Pancreas (tissue), 10 donors: ENCODE data around the gene PRR7. TPM values are rescaled to one million over a fixed set of nuclear protein-coding genes. Genes with fewer than 3 reads are reported as not detected.

Source experiments
- ATAC-seq, 4 donors: fragments of 200-7000 bp; cut with Tn5 transposase; one replicate each; pipeline versions ENCODE4 v1.8.0 to v1.9.1; 2020; ENCODE audit warnings: mild to moderate bottlenecking in 4 of 4, moderate library complexity in 4 of 4
- DNase-seq, 6 donors: peaks; one replicate each; pipeline ENCODE4 v3.0.0-alpha.2; 2020
- FAIRE-seq: peaks from 2 replicates; lab custom pipeline; 2012; peaks lifted over from hg19 to GRCh38; lab: Jason Lieb, UNC
- H3K27ac ChIP-seq, 4 donors: fragments of 200-600 bp; sonication (generic); 1 replicate in 3 of 4; 2 replicates in 1 of 4; pipeline versions ENCODE4 v1.5.0 to v1.8.0; 2020
- H3K27me3 ChIP-seq, 4 donors: fragments of 200-600 bp; one replicate each; pipeline ENCODE4 v1.8.0; 2021
- H3K36me3 ChIP-seq, 3 donors: fragments of 200-600 bp; sonication (generic) in 1 of 3; one replicate each; pipeline versions ENCODE4 v1.5.0 to v1.8.0; 2020 to 2021
- H3K4me1 ChIP-seq, 3 donors: fragments of 200-600 bp; one replicate each; pipeline ENCODE4 v1.8.0; 2021
- H3K4me3 ChIP-seq, 4 donors: fragments of 200-600 bp; sonication (generic) in 2 of 4; one replicate each; pipeline versions ENCODE4 v1.5.0 to v1.8.0; 2020 to 2021
- H3K9me3 ChIP-seq, 4 donors: fragments of 200-600 bp; one replicate each; pipeline ENCODE4 v1.8.0; 2021
- WGBS, 2 donors: extraction: QIAGEN DNeasy Blood & Tissue Kit; methylation state at CpG; one replicate each; pipeline ENCODE4 v1.1.7; 2013; 5-methylcytosine and 5-hydroxymethylcytosine counted together
- intact Hi-C, 3 donors: fragments of 100-400 bp; cut with DNase I; formaldehyde crosslinking; loops; one replicate each; pipeline versions ENCODE4 v1.11.1 to v1.14.2; 2022
- polyA plus RNA-seq, 2 donors: library from polyadenylated mRNA; stranded (reverse); fragments of 200-250 nt; gene quantifications; one replicate each; pipeline ENCODE4 v1.2.3, GENCODE V29; 2013
- total RNA-seq, 6 donors: library from RNA; stranded (reverse); fragmentation: NEBNext Ultra II Directional in 4 of 6; extraction: Animal tissue kit (Norgen Biotek cat#: 25700) in 4 of 6; gene quantifications; one replicate each; pipeline versions ENCODE4 v1.2.1 to v1.2.4, GENCODE V29; 2021 to 2023
- TF ChIP-seq, protein P1 (sequence below), 4 donors: fragments of 200-600 bp; sonication (generic) in 3 of 4; IDR thresholded peaks; one replicate each; pipeline versions ENCODE4 v1.5.0 to v1.8.0; 2021; ENCODE audit warnings: antibody characterized with exemption in 4 of 4
- donor health status: healthy with polysubstance abuse.
- donor health status: DM: no; HTN: no; CAD: no; lungs with moderate emphysema.
- donor health status: DM: no; HTN: no; CAD: no.
- donor health status: control.
- donor health status: control.
- donor health status: Bipolar disorder and iron deficiency.
- donor health status: DM: yes; HTN: yes; CAD: no.
- donor health status: DM: no; HTN: no; CAD: no.
- donor health status: DM: no; HTN: no; CAD: no.
- donor health status: DM: yes; HTN: yes; CAD: no.

PRR7 gene
- total and polyA plus RNA-seq, 8 donors = 1.7 to 3.5 (median 2.7) TPM

DNA sequence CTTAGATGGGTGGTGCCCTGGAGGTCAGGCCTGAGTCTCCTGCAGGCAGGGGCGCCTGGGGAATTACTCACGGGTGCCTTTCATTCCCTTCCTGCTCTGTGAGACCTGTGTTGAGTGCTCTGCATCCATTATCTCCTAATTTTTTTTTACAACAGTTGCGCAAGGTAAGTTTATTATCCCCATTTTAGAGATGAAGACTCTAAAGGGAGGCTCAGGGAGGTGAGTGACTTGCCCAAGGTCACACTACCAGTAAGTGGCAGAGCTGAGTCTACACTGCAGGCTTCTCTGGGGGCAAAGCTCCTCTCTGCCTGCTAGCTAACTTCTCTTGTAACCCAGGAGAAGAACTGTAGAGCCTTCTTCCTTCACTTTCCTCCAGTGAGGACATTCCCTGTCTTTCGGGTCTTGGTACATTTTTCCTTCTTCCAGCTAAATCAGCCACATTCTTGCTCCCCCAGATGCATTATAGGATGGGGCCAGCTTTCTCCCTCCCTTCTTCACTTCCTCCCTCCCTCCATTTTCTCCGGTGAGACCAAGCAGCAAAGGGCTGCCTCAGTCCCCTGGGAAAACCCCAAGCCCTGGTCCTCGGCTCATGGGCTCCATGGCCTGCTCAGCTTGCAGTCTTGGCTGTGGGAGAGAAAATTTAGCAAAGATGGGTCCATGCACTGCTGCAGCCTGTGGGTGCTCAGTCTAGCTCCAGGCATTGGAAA lies 1.8 kb downstream of the PRR7 start:
- DNase-seq (no peak), ATAC-seq (no peak), FAIRE-seq (no peak)
- WGBS, 2 donors = 68% methylated on average over 6 of the region's 6 CpGs
- H3K27me3 ChIP-seq = no peaks in the 10 kb centered on the region
- no peak overlapping the region for H3K4me3 ChIP-seq
- intact Hi-C loops = no loop called here
- peak overlapping the region in 1 of 4 donors; percentile 5 for H3K27ac ChIP-seq
- peaks cover 4 to 12% (median 8%) of the 10 kb centered on the region in 3 donors for H3K4me1 ChIP-seq
- H3K9me3 ChIP-seq = no peaks in the 10 kb centered on the region
- TF ChIP-seq, protein P1, sequence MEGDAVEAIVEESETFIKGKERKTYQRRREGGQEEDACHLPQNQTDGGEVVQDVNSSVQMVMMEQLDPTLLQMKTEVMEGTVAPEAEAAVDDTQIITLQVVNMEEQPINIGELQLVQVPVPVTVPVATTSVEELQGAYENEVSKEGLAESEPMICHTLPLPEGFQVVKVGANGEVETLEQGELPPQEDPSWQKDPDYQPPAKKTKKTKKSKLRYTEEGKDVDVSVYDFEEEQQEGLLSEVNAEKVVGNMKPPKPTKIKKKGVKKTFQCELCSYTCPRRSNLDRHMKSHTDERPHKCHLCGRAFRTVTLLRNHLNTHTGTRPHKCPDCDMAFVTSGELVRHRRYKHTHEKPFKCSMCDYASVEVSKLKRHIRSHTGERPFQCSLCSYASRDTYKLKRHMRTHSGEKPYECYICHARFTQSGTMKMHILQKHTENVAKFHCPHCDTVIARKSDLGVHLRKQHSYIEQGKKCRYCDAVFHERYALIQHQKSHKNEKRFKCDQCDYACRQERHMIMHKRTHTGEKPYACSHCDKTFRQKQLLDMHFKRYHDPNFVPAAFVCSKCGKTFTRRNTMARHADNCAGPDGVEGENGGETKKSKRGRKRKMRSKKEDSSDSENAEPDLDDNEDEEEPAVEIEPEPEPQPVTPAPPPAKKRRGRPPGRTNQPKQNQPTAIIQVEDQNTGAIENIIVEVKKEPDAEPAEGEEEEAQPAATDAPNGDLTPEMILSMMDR (IDR thresholded peaks at IDR 0.05) = no peak
- H3K36me3 ChIP-seq = no peaks in the 10 kb centered on the region

DNA sequence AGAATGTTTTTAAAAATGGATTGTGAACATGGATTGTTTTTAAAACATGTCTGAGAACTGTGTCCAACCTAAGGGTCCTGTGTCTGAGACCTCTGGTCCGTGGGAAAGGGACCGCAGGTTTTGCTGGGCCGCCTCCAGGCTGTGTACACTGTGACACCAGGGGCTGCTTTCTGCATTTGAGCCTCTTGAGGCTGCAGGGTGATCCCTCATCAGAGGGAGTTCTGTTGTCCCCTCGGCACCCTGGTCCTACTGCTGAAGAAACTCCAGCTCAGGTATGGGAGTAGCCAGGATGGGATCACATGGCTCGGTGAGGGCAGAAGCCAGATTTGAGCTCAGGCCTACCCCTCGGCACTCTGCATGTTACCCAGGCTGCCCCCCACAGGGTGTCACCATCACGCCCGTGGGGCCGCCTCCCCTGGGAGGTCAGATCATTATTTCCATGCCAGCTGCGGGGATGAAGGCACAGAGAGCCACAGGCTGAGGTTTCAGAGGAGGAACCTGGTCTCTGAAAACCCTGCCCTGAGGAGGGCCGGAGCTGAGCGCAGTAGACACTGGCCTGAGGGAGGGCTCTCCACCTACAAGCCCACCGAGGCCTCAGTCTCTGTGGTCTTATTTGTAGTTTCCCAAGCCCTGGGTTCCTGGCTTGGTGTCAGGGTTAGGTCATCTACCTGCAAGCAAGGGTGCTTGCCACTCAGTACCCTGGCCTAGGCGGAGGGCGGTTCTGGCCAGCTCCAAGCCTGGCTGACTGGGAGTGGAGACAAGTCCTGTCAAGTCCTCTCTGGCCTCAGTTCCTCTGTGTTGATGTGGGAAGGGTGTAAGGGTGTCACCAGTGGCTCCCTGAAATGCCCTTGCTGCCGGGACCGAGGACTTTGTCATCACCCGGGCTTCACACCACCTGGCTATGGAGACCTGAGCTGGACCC lies 2.8 kb downstream of the PRR7 start:
- no peak for ATAC-seq
- TF ChIP-seq, protein P1 (IDR thresholded peaks at IDR 0.05) = no peak
- no peaks in the 10 kb centered on the region for H3K9me3 ChIP-seq
- peaks cover 8 to 18% (median 13%) of the 10 kb centered on the region in 3 donors for H3K4me1 ChIP-seq
- peak in 2 of 6 donors; percentile 37 to 57 for DNase-seq
- H3K36me3 ChIP-seq = no peaks in the 10 kb centered on the region
- H3K27me3 ChIP-seq = no peaks in the 10 kb centered on the region
- intact Hi-C loops = loop anchor here in 2 of 3 donors (5.0 to 10.0 kb wide), 3 partner anchors 42 to 135 kb away; partner anchors contain the start of genes F12 (in 1 of the 2) and MXD3 (in 1 of the 2)
- no peak for FAIRE-seq
- WGBS, 2 donors = 73 to 78% methylated on average over 18 of the region's 18 CpGs
- H3K27ac ChIP-seq = no peak overlapping the region
- no peak overlapping the region for H3K4me3 ChIP-seq

- FAIRE-seq (no peak), DNase-seq (peak in 1 of 6 donors; percentile 15), ATAC-seq (no peak)
- Histone ChIP-seq H3K4me1 (peaks cover 8 to 18% (median 13%) of the 10 kb centered on the region in 3 donors), H3K4me3 (no peak overlapping the region), H3K9me3 (no peaks in the 10 kb centered on the region), H3K27ac (no peak overlapping the region), H3K36me3 (no peaks in the 10 kb centered on the region), H3K27me3 (no peaks in the 10 kb centered on the region)
- intact Hi-C loops = loop anchor here in 2 of 3 donors (5.0 to 10.0 kb wide), 3 partner anchors 44 to 136 kb away; partner anchors contain the start of genes F12 (in 1 of the 2) and MXD3 (in 1 of the 2)
- WGBS, 2 donors = 82 to 85% methylated on average over 9 to 10 of the region's 10 CpGs
- TF ChIP-seq, protein P1 (IDR thresholded peaks at IDR 0.05) = no peak
Measured at GRCh38 chr5:177450667-177451424, 4.2 kb downstream of the PRR7 start.

- 82 to 87% methylated on average over 17 of the region's 17 CpGs for WGBS, 2 donors
- no peak overlapping the region for H3K27ac ChIP-seq
- TF ChIP-seq, protein P1 (IDR thresholded peaks at IDR 0.05) = no peak
- H3K4me1 ChIP-seq = peaks cover 4 to 16% (median 10%) of the 10 kb centered on the region in 3 donors
- no peak overlapping the region for H3K4me3 ChIP-seq
- intact Hi-C loops = loop anchor here in 2 of 3 donors (5.0 to 10.0 kb wide), 3 partner anchors 46 to 138 kb away; partner anchors contain the start of genes F12 (in 1 of the 2) and MXD3 (in 1 of the 2)
- FAIRE-seq = no peak
- H3K27me3 ChIP-seq = no peaks in the 10 kb centered on the region
- no peaks in the 10 kb centered on the region for H3K9me3 ChIP-seq
- ATAC-seq = no peak
- peak in 1 of 6 donors; percentile 75 for DNase-seq
- H3K36me3 ChIP-seq = no peaks in the 10 kb centered on the region
Measured at GRCh38 chr5:177452688-177453638, 6.3 kb downstream of the PRR7 start.
